Lower leg skin (tissue), 3 donors: ENCODE results near the gene SFMBT2.

ENCODE experiments used
- CTCF ChIP-seq, 3 donors: fragments of 450-650 bp; IDR thresholded peaks; one replicate each; pipeline ENCODE4 v1.5.1; 2016; ENCODE audit warnings: antibody characterized with exemption in 3 of 3, mild to moderate bottlenecking in 3 of 3, moderate library complexity in 2 of 3
- POLR2A ChIP-seq, 2 donors: fragments of 450-650 bp; IDR thresholded peaks; one replicate each; pipeline ENCODE4 v1.6.1; 2016 to 2017; ENCODE audit warnings: antibody characterized with exemption in 2 of 2, mild to moderate bottlenecking in 1 of 2, moderate library complexity in 1 of 2

GRCh38 chr10:7235376-7235775 is 175.5 kb downstream of the SFMBT2 start:
- no peak for TF ChIP-seq CTCF (IDR thresholded peaks at IDR 0.05)
- no peak for TF ChIP-seq POLR2A (IDR thresholded peaks at IDR 0.05)
